ENCODE measurements around the gene CCDC59. TPM values are rescaled to one million over a fixed set of nuclear protein-coding genes. Genes with fewer than 3 reads are reported as not detected.

The CCDC59 gene
- total and polyA plus RNA-seq, 9 of the 15 experiments (the other 6 are each of a cell fraction or from before 2014, with no cell fraction given), result 34.0 to 186 (median 119) TPM

DNA sequence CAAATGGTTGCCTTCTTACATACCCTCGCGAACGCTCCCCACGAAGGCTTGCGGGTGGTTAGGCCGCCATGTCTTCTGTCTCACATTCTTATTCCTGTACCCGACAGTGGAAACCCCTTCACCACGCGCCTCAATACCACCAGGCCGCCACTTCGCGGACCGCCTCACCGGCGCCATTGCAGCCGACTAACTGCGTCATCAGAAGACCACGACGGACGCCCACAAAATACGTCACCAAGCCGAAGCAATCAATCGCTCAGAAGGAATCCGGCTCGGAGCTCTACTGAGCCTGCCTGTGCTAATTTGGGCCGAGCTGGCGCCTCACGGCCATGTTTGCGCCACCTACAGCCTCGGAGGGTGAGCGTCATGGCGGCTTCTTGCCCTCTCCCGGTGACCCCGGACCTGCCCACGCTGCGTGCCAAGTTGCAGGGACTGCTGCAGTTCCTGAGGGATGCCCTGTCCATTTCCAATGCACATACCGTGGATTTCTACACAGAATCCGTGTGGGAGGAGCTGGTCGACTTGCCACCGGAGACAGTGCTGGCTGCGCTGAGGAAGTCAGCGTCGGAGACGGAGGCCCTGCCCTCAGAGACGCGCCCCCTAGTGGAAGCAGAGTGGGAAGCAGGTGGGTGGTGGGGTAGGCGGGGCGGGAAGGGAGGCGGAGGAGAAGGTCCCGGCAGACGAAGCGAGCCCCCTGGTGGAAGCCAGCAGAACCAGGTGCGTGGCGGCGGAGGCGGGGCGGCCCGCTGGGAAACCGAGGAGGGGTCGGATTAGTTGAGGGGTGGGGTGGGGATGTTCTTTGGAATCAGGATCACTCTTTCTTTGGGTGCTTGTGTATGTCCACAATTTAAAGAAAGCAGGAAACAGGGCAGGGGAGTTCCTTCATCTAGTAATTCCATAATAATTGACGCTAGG, at the start of gene CCDC59, which contains the start of gene METTL25 (continued):
- TF ChIP-seq SMARCC2 (IDR thresholded peaks at IDR 0.05; ENCODE audit: low read depth), result 0 out of 2 replicates have a peak, but pooled peaks have one; percentile 60
- TF ChIP-seq SRSF3 (IDR thresholded peaks at IDR 0.05; ENCODE audit: insufficient read depth, low read length), result no peak
- TF ChIP-seq TRIM28 (IDR thresholded peaks at IDR 0.05), result peak; percentile 80
- TF ChIP-seq, protein P1, sequence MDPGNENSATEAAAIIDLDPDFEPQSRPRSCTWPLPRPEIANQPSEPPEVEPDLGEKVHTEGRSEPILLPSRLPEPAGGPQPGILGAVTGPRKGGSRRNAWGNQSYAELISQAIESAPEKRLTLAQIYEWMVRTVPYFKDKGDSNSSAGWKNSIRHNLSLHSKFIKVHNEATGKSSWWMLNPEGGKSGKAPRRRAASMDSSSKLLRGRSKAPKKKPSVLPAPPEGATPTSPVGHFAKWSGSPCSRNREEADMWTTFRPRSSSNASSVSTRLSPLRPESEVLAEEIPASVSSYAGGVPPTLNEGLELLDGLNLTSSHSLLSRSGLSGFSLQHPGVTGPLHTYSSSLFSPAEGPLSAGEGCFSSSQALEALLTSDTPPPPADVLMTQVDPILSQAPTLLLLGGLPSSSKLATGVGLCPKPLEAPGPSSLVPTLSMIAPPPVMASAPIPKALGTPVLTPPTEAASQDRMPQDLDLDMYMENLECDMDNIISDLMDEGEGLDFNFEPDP (CRISPR knock-in tag; IDR thresholded peaks at IDR 0.05), result no peak
- TF ChIP-seq, protein P2, sequence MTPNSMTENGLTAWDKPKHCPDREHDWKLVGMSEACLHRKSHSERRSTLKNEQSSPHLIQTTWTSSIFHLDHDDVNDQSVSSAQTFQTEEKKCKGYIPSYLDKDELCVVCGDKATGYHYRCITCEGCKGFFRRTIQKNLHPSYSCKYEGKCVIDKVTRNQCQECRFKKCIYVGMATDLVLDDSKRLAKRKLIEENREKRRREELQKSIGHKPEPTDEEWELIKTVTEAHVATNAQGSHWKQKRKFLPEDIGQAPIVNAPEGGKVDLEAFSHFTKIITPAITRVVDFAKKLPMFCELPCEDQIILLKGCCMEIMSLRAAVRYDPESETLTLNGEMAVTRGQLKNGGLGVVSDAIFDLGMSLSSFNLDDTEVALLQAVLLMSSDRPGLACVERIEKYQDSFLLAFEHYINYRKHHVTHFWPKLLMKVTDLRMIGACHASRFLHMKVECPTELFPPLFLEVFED (CRISPR knock-in tag; conservative IDR thresholded peaks at IDR 0.05), result no peak
- peak; percentile 99 for TF ChIP-seq MEF2A (IDR thresholded peaks at IDR 0.05; ENCODE audit: control insufficient read depth, low read depth, low read length)
- no peak for TF ChIP-seq CHD1 (IDR thresholded peaks at IDR 0.05; ENCODE audit: low read length)
- TF ChIP-seq ARNT (IDR thresholded peaks at IDR 0.05), result peak; percentile 83 to 89; a peak in 3 of 4 replicates
- TF ChIP-seq ZNF311 (CRISPR knock-in tag; IDR thresholded peaks at IDR 0.05), result no peak
- TF ChIP-seq POLR2B (IDR thresholded peaks at IDR 0.05; ENCODE audit: low read depth, partially characterized antibody), result peak; percentile 76
- no peak; the same call in 1 of the 2 replicates for TF ChIP-seq CEBPG (CRISPR knock-in tag; IDR thresholded peaks at IDR 0.05)
- no peak for TF ChIP-seq CEBPG (tag; conservative IDR thresholded peaks at IDR 0.05 in 1 of 2, IDR thresholded peaks at IDR 0.05 in 1 of 2)
- no peak for TF ChIP-seq BMI1 (IDR thresholded peaks at IDR 0.05; ENCODE audit: low read length)
- no peak for TF ChIP-seq ASH1L (IDR thresholded peaks at IDR 0.05; ENCODE audit: borderline replicate concordance, low read depth, partially characterized antibody)
- TF ChIP-seq, protein P3, sequence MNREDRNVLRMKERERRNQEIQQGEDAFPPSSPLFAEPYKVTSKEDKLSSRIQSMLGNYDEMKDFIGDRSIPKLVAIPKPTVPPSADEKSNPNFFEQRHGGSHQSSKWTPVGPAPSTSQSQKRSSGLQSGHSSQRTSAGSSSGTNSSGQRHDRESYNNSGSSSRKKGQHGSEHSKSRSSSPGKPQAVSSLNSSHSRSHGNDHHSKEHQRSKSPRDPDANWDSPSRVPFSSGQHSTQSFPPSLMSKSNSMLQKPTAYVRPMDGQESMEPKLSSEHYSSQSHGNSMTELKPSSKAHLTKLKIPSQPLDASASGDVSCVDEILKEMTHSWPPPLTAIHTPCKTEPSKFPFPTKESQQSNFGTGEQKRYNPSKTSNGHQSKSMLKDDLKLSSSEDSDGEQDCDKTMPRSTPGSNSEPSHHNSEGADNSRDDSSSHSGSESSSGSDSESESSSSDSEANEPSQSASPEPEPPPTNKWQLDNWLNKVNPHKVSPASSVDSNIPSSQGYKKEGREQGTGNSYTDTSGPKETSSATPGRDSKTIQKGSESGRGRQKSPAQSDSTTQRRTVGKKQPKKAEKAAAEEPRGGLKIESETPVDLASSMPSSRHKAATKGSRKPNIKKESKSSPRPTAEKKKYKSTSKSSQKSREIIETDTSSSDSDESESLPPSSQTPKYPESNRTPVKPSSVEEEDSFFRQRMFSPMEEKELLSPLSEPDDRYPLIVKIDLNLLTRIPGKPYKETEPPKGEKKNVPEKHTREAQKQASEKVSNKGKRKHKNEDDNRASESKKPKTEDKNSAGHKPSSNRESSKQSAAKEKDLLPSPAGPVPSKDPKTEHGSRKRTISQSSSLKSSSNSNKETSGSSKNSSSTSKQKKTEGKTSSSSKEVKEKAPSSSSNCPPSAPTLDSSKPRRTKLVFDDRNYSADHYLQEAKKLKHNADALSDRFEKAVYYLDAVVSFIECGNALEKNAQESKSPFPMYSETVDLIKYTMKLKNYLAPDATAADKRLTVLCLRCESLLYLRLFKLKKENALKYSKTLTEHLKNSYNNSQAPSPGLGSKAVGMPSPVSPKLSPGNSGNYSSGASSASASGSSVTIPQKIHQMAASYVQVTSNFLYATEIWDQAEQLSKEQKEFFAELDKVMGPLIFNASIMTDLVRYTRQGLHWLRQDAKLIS (CRISPR knock-in tag; IDR thresholded peaks at IDR 0.05), result peak; percentile 93
- TF ChIP-seq ZNF431 (CRISPR knock-in tag; IDR thresholded peaks at IDR 0.05), result no peak
- TF ChIP-seq, protein P4, sequence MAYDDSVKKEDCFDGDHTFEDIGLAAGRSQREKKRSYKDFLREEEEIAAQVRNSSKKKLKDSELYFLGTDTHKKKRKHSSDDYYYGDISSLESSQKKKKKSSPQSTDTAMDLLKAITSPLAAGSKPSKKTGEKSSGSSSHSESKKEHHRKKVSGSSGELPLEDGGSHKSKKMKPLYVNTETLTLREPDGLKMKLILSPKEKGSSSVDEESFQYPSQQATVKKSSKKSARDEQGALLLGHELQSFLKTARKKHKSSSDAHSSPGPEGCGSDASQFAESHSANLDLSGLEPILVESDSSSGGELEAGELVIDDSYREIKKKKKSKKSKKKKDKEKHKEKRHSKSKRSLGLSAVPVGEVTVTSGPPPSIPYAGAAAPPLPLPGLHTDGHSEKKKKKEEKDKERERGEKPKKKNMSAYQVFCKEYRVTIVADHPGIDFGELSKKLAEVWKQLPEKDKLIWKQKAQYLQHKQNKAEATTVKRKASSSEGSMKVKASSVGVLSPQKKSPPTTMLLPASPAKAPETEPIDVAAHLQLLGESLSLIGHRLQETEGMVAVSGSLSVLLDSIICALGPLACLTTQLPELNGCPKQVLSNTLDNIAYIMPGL (CRISPR knock-in tag; IDR thresholded peaks at IDR 0.05), result peak; percentile 98
- TF ChIP-seq RAD21 (CRISPR knock-in tag; conservative IDR thresholded peaks at IDR 0.05 in 1 of 2, IDR thresholded peaks at IDR 0.05 in 1 of 2), result no peak
